HFFc6 (cell line): ENCODE results near the gene CD84. TPM values are rescaled to one million over a fixed set of nuclear protein-coding genes. Genes with fewer than 3 reads are reported as not detected.

Experiments
- DNase-seq: peaks from one replicate; pipeline ENCODE4 v3.0.0-alpha.2; 2018
- H3K27ac Mint-ChIP-seq: 2 replicates; pipeline ENCODE4 v1.8.0; 2020; ENCODE audit warnings: mild to moderate bottlenecking, mixed read lengths
- H3K27me3 Mint-ChIP-seq: 2 replicates; pipeline ENCODE4 v1.8.0; 2021; ENCODE audit warnings: mild to moderate bottlenecking, moderate library complexity, mixed read lengths; ENCODE audit not compliant: insufficient read depth
- H3K36me3 Mint-ChIP-seq: 2 replicates; pipeline ENCODE4 v1.8.0; 2021; ENCODE audit warnings: low read depth, mixed read lengths
- H3K4me1 Mint-ChIP-seq: 2 replicates; pipeline ENCODE4 v1.8.0; 2020; ENCODE audit warnings: low read depth, mixed read lengths
- H3K4me3 Mint-ChIP-seq: 2 replicates; pipeline ENCODE4 v1.8.0; 2020; ENCODE audit warnings: mild to moderate bottlenecking, moderate library complexity, mixed read lengths
- H3K9me3 Mint-ChIP-seq: 2 replicates; pipeline ENCODE4 v1.8.0; 2020; ENCODE audit warnings: mild to moderate bottlenecking, mixed read lengths
- CTCF ChIP-seq: fragments of 200-600 bp; sonication (generic); IDR thresholded peaks from 2 replicates; pipeline ENCODE4 v1.5.0; 2021; ENCODE audit warnings: antibody characterized with exemption, mild to moderate bottlenecking
- total RNA-seq, 6 experiments: library from RNA; stranded (reverse); fragmentation: NEBNext Ultra II Directional; extraction: Animal tissue kit (Norgen Biotek cat#: 25700); gene quantifications; 2 replicates in 1 of 6; 3 replicates in 5 of 6; pipeline ENCODE4 v1.2.3, GENCODE V29; 2021

The CD84 gene
- total RNA-seq, 6 experiments from 2014 or later: not detected

- Mint-ChIP-seq H3K4me3 (no peak overlapping the region), H3K9me3 (no peaks in the 10 kb centered on the region), H3K4me1 (no peaks in the 10 kb centered on the region), H3K27ac (no peak overlapping the region), H3K36me3 (no peaks in the 10 kb centered on the region), H3K27me3 (peaks cover 16% of the 10 kb centered on the region)
- TF ChIP-seq CTCF: no peak
- DNase-seq: no peak
These were observed 36.4 kb upstream of the CD84 start for GRCh38 chr1:160615660-160616059.

GRCh38 chr1:160614410-160614809, 35.1 kb upstream of the CD84 start:
- H3K4me1 Mint-ChIP-seq: no peaks in the 10 kb centered on the region
- no peak for TF ChIP-seq CTCF
- no peak for DNase-seq
- no peak overlapping the region for H3K4me3 Mint-ChIP-seq
- no peaks in the 10 kb centered on the region for H3K9me3 Mint-ChIP-seq
- H3K36me3 Mint-ChIP-seq: no peaks in the 10 kb centered on the region
- H3K27me3 Mint-ChIP-seq: peaks cover 16% of the 10 kb centered on the region
- H3K27ac Mint-ChIP-seq: no peak overlapping the region

GRCh38 chr1:160612613-160613218, 33.4 kb upstream of the CD84 start:
- Mint-ChIP-seq H3K4me3 (no peak overlapping the region), H3K9me3 (no peaks in the 10 kb centered on the region), H3K27me3 (peaks cover 18% of the 10 kb centered on the region), H3K36me3 (no peaks in the 10 kb centered on the region), H3K4me1 (no peaks in the 10 kb centered on the region), H3K27ac (no peak overlapping the region)
- TF ChIP-seq CTCF: no peak
- DNase-seq: no peak

GRCh38 chr1:160610569-160611242, 31.4 kb upstream of the CD84 start:
- Mint-ChIP-seq H3K4me3 (no peak overlapping the region), H3K4me1 (no peaks in the 10 kb centered on the region), H3K36me3 (no peaks in the 10 kb centered on the region), H3K9me3 (no peaks in the 10 kb centered on the region), H3K27me3 (peaks cover 20% of the 10 kb centered on the region), H3K27ac (no peak overlapping the region)
- DNase-seq: no peak
- no peak for TF ChIP-seq CTCF

GRCh38 chr1:160608941-160609340, 29.6 kb upstream of the CD84 start:
- no peak for DNase-seq
- Mint-ChIP-seq H3K9me3 (no peaks in the 10 kb centered on the region), H3K27ac (no peak overlapping the region), H3K27me3 (peaks cover 15% of the 10 kb centered on the region), H3K4me1 (no peaks in the 10 kb centered on the region), H3K36me3 (no peaks in the 10 kb centered on the region), H3K4me3 (no peak overlapping the region)
- TF ChIP-seq CTCF: no peak
